Mesendoderm (in vitro differentiated cells): Measurements from ENCODE around the gene RNF144A.

Experiments
- DNase-seq: peaks from one replicate; pipeline ENCODE4 v3.0.0; 2013
- H2AK5ac ChIP-seq: 2 replicates; pipeline ENCODE4 v1.6.1; 2013; ENCODE audit warnings: low read length, inconsistent platforms
- H2BK120ac ChIP-seq: 2 replicates; pipeline ENCODE4 v1.6.1; 2013; ENCODE audit warnings: low read depth, mild to moderate bottlenecking, low read length, moderate library complexity, mixed read lengths
- H2BK15ac ChIP-seq: replicated peaks from 2 replicates; pipeline ENCODE4 v1.6.1; 2013; ENCODE audit warnings: low read depth, mild to moderate bottlenecking, moderate library complexity
- H2BK5ac ChIP-seq: 2 replicates; pipeline ENCODE4 v1.6.1; 2013; ENCODE audit warnings: low read length, inconsistent platforms
- H3K18ac ChIP-seq: 2 replicates; pipeline ENCODE4 v1.6.1; 2013; ENCODE audit warnings: mild to moderate bottlenecking, low read length, mixed read lengths
- H3K23ac ChIP-seq: one replicate; pipeline ENCODE4 v1.6.1; 2013; ENCODE audit warnings: low read length
- H3K27ac ChIP-seq: 2 replicates; pipeline ENCODE4 v1.5.1; 2013; ENCODE audit warnings: low read depth, mild to moderate bottlenecking, inconsistent platforms, low read length, moderate library complexity
- H3K27me3 ChIP-seq: 2 replicates; pipeline ENCODE4 v1.6.1; 2013; ENCODE audit warnings: low read length, control low read depth, mild to moderate bottlenecking, inconsistent platforms; ENCODE audit not compliant: insufficient read depth, poor library complexity
- H3K36me3 ChIP-seq: 2 replicates; pipeline ENCODE4 v1.6.1; 2013; ENCODE audit warnings: low read length, inconsistent platforms; ENCODE audit not compliant: control insufficient read depth, insufficient read depth
- H3K4ac ChIP-seq: one replicate; pipeline ENCODE4 v1.6.1; 2013; ENCODE audit warnings: low read depth, mild to moderate bottlenecking, low read length, moderate library complexity
- H3K4me1 ChIP-seq: 2 replicates; pipeline ENCODE4 v1.6.1; 2013; ENCODE audit warnings: low read depth, low read length, inconsistent platforms; ENCODE audit not compliant: control insufficient read depth
- H3K4me2 ChIP-seq: 2 replicates; pipeline ENCODE4 v1.6.1; 2013; ENCODE audit warnings: low read length
- H3K4me3 ChIP-seq: 2 replicates; pipeline ENCODE4 v1.5.1; 2013; ENCODE audit warnings: mild to moderate bottlenecking, low read length
- H3K56ac ChIP-seq: one replicate; pipeline ENCODE4 v1.6.1; 2013; ENCODE audit warnings: low read length
- H3K79me1 ChIP-seq: 2 replicates; pipeline ENCODE4 v1.6.1; 2013; ENCODE audit warnings: low read length, inconsistent platforms
- H3K79me2 ChIP-seq: 2 replicates; pipeline ENCODE4 v1.6.1; 2013; ENCODE audit warnings: mild to moderate bottlenecking, low read length; ENCODE audit not compliant: control insufficient read depth, insufficient read depth
- H3K9ac ChIP-seq: 2 replicates; pipeline ENCODE4 v1.6.1; 2013; ENCODE audit warnings: low read length, inconsistent platforms
- H4K5ac ChIP-seq: one replicate; pipeline ENCODE4 v1.6.1; 2013; ENCODE audit warnings: low read length
- H4K8ac ChIP-seq: one replicate; pipeline ENCODE4 v1.6.1; 2013; ENCODE audit warnings: low read depth, mild to moderate bottlenecking, control low read depth, low read length, moderate library complexity
- WGBS: extraction: QIAGEN DNeasy Blood & Tissue Kit; methylation state at CpG from one replicate; pipeline ENCODE4 v1.1.7; 2013; ENCODE audit warnings: low lambda C conversion rate, missing lambda C conversion rate; ENCODE audit not compliant: insufficient coverage; ENCODE audit errors: extremely low coverage; 5-methylcytosine and 5-hydroxymethylcytosine counted together

RNF144A gene

DNA sequence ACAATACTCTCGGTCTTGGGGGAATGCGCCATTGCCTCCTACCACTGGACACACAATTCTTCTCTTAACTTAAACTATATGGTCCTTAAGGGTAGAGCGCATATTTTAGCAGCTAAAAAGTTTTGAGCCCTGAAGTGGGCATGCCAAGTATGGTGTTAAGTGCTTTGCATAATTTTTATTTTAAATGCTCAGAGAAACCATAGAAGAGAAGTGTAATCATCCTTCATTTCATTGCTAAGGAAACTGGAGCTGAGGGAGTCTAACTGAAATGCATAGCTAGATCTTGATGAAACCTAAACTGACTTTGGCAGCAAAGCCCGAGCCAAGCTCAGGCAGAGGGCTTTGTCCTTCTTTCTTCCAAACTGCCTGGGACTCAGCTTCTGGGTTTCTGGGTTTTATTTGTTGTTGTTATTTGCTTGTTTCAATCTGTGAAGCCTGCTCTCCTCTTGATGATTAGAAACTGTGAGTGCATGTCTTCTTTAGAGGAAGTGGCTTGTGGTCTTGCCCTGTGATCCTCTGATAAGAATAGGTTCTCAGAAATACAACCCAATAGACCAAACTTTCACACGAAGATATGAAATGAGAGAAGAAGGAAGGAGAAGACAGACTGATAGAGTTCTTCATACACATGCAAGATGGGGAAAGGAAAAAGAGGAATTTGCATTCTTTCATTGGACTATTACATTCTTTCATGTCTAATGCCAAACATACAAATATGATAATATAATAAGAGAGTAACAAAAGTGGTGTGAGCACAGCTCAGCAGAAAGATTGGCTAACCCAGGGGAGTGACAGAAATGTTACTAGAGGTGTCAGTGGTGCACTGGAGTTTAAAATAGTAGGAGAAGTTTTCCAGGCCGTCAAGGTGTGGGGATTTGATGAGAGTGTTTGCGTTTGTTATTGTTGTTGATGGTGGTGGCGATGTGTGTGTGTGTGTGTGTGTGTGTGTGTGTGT is 7.5 kb upstream of the RNF144A start:
- no peak overlapping the region for H3K4me3 ChIP-seq
- H2BK120ac ChIP-seq = no peak overlapping the region
- no peaks in the 10 kb centered on the region for H3K79me1 ChIP-seq
- no peak for DNase-seq
- H2AK5ac ChIP-seq = no peak overlapping the region
- H4K5ac ChIP-seq = no peak overlapping the region
- no peak overlapping the region for H3K4me2 ChIP-seq
- H3K4me1 ChIP-seq = no peaks in the 10 kb centered on the region
- H3K9ac ChIP-seq = no peak overlapping the region
- no peak overlapping the region for H2BK5ac ChIP-seq
- no peak overlapping the region for H3K27ac ChIP-seq
- H4K8ac ChIP-seq = no peak overlapping the region
- no peaks in the 10 kb centered on the region for H3K79me2 ChIP-seq
- H3K18ac ChIP-seq = no peak overlapping the region
- H3K23ac ChIP-seq = no peak overlapping the region
- no peaks in the 10 kb centered on the region for H3K36me3 ChIP-seq
- no peaks in the 10 kb centered on the region for H3K27me3 ChIP-seq
- no peak overlapping the region for H3K4ac ChIP-seq
- H3K56ac ChIP-seq = no peak overlapping the region
- no peak overlapping the region for H2BK15ac ChIP-seq
- 100% methylated on average over 3 of the region's 8 CpGs for WGBS

DNA sequence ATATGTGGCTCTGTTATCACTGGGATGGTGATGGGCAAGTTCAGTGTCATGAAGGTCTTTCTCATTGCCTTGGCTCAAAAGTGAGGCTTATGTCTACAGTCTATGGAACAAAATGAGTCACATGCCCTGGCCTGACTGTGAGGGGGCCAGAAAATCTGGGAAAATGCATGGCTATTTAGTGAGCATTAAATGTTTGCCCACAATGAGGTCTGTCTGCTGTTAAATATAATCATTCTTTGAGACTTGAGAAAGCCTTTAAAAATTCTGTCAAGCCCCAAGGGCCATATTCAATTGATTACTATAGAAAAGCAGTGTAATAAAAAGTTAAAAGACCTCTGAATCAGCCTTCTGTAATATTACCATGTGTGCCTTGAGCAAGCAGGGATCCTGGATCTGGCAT is 5.5 kb upstream of the RNF144A start:
- Histone ChIP-seq H3K4me3 (no peak overlapping the region), H2BK120ac (no peak overlapping the region), H3K23ac (no peak overlapping the region), H3K4me1 (no peaks in the 10 kb centered on the region), H3K4ac (no peak overlapping the region), H2BK15ac (no peak overlapping the region), H2AK5ac (no peak overlapping the region), H3K27me3 (no peaks in the 10 kb centered on the region), H4K5ac (no peak overlapping the region), H3K4me2 (no peak overlapping the region), H3K56ac (no peak overlapping the region), H3K18ac (no peak overlapping the region), H3K36me3 (no peaks in the 10 kb centered on the region), H3K9ac (no peak overlapping the region), H3K79me2 (no peaks in the 10 kb centered on the region), H3K79me1 (no peaks in the 10 kb centered on the region), H4K8ac (no peak overlapping the region), H3K27ac (no peak overlapping the region), H2BK5ac (no peak overlapping the region)
- DNase-seq = no peak

DNA sequence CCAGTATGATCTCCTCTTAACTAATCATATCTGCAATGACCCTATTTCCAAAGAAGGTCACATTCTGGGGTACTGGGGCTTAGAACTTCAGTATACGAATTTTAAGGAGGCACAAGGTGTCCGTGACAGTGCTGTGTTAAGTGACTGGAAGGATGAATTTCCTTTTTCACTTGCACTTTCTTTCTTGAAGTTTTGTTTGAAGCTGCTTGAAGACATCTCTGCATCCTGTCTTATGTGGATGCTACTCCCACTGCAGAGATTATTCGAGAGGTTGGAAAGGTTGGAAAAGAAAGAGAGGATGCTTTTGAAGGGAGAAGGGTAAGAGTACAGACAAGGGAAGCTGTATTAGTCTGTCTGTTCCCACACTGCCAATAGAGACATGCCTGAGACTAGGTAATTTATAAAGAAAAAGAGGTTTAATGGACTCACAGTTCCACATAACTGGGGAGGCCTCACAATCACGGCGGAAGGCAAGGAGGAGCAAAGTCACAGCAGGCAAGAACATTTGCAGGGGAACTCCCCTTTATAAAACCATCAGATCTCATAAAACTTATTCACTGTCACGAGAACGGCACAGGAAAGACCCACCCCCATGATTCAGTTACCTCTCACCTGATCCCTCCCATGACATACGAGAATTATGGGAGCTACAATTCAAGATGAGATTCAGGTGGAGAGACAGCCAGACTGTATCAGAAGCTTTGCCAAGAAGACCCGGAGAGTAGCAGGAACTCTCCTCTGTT is 3.6 kb upstream of the RNF144A start:
- no CpG with 5 or more reads among the region's 9 CpGs for WGBS
- Histone ChIP-seq H3K9ac (no peak overlapping the region), H3K79me2 (no peaks in the 10 kb centered on the region), H2AK5ac (no peak overlapping the region), H3K4ac (no peak overlapping the region), H3K56ac (no peak overlapping the region), H2BK120ac (no peak overlapping the region), H3K4me2 (no peak overlapping the region), H2BK5ac (no peak overlapping the region), H3K36me3 (no peaks in the 10 kb centered on the region), H3K18ac (no peak overlapping the region), H4K8ac (no peak overlapping the region), H3K27me3 (no peaks in the 10 kb centered on the region), H3K4me3 (no peak overlapping the region), H3K27ac (no peak overlapping the region), H3K23ac (no peak overlapping the region), H3K79me1 (no peaks in the 10 kb centered on the region), H4K5ac (no peak overlapping the region), H2BK15ac (no peak overlapping the region), H3K4me1 (no peaks in the 10 kb centered on the region)
- no peak for DNase-seq

DNA sequence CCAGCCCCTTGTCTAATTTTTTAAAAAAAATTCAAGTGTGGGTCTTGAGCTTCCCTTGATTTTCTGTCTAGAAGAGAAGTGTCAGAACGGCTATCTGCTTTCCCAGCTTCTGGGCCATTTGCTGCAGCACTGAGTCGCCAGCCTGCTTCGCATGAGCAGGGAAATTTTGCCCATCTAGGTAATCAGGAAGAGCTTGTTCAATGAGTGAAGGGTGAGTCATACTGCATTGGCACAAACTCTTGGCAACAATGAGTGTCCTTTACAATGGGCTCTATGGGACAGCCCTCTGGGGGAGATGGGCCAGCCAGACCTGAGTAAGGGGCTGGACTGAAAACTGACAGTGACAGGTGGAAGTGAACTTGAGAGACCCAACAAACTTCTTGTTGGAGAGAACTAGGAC is 2.4 kb upstream of the RNF144A start:
- H3K79me2 ChIP-seq = no peaks in the 10 kb centered on the region
- H2BK120ac ChIP-seq = no peak overlapping the region
- no peak overlapping the region for H2BK15ac ChIP-seq
- H3K27me3 ChIP-seq = no peaks in the 10 kb centered on the region
- H4K5ac ChIP-seq = no peak overlapping the region
- H3K56ac ChIP-seq = no peak overlapping the region
- WGBS = no CpG with 5 or more reads among the region's 3 CpGs
- H3K9ac ChIP-seq = no peak overlapping the region
- no peak overlapping the region for H3K27ac ChIP-seq
- no peak overlapping the region for H4K8ac ChIP-seq
- no peak for DNase-seq
- H3K4me1 ChIP-seq = peaks cover 4% of the 10 kb centered on the region
- no peaks in the 10 kb centered on the region for H3K36me3 ChIP-seq
- H3K18ac ChIP-seq = no peak overlapping the region
- H3K23ac ChIP-seq = no peak overlapping the region
- no peak overlapping the region for H2BK5ac ChIP-seq
- peaks cover 2% of the 10 kb centered on the region for H3K79me1 ChIP-seq
- no peak overlapping the region for H2AK5ac ChIP-seq
- no peak overlapping the region for H3K4ac ChIP-seq
- H3K4me2 ChIP-seq = no peak overlapping the region
- H3K4me3 ChIP-seq = no peak overlapping the region

DNA sequence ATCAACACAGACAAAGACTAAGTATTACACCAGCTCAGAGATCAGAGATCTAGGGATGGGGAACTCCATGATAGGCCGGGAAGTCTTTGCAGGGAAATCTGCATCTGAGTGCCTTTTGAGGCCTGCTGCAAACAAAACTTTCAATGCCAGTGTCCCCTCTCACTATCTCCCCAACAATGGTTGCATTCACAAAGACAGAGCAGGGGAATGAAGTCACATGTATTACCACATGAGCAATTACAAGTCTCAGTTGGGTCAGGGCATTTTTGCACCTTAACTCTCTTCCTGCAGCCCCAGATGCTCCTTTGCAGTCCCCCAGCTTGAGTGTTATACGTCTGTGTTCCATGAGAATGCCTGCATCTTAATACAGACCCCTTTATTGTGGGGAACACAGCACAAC is 1.8 kb upstream of the RNF144A start:
- no peak overlapping the region for H3K56ac ChIP-seq
- no peak overlapping the region for H2BK5ac ChIP-seq
- H3K4me3 ChIP-seq = no peak overlapping the region
- H4K8ac ChIP-seq = no peak overlapping the region
- H3K36me3 ChIP-seq = no peaks in the 10 kb centered on the region
- H3K4me1 ChIP-seq = peaks cover 4% of the 10 kb centered on the region
- no peak overlapping the region for H3K18ac ChIP-seq
- DNase-seq = no peak
- no peaks in the 10 kb centered on the region for H3K79me2 ChIP-seq
- no peak overlapping the region for H3K23ac ChIP-seq
- no peak overlapping the region for H3K4me2 ChIP-seq
- no peak overlapping the region for H2AK5ac ChIP-seq
- no peaks in the 10 kb centered on the region for H3K27me3 ChIP-seq
- no peak overlapping the region for H2BK120ac ChIP-seq
- no peak overlapping the region for H3K4ac ChIP-seq
- H3K9ac ChIP-seq = no peak overlapping the region
- H2BK15ac ChIP-seq = no peak overlapping the region
- peaks cover 2% of the 10 kb centered on the region for H3K79me1 ChIP-seq
- H4K5ac ChIP-seq = no peak overlapping the region
- whole genome bisulfite sequencing = no CpG with 5 or more reads among the region's 2 CpGs
- H3K27ac ChIP-seq = no peak overlapping the region
